HepG2 (cell line): ENCODE data around the gene NECAB2. TPM values are rescaled to one million over a fixed set of nuclear protein-coding genes. Genes with fewer than 3 reads are reported as not detected.

Source experiments
- ATAC-seq: fragments of 200-7000 bp; cut with Tn5 transposase; 3 replicates; pipeline ENCODE4 v1.9.1; 2020; ENCODE audit warnings: mild to moderate bottlenecking, moderate library complexity
- BruUV-seq: library from RNA; stranded (reverse); fragments of 400-500 nt; replicated peaks from 2 replicates; lab custom pipeline; 2021; lab: Mats Ljungman, UMichigan
- CTCF ChIA-PET: fragments of 300-600 bp; formaldehyde crosslinking; extraction: SDS; loops from one replicate; lab custom pipeline; 2021; ENCODE audit warnings: low total read pairs, inconsistent platforms, low intra/inter-chr PET ratio; lab: Yijun Ruan, JAX
- POLR2A ChIA-PET: fragments of 350-600 bp; sonication (Branson Sonifier 250); formaldehyde crosslinking; loops from one replicate; lab custom pipeline; 2020; ENCODE audit warnings: antibody characterized with exemption, inconsistent platforms; lab: Yijun Ruan, JAX
- DNase-seq: peaks from one replicate; pipeline ENCODE4 v3.0.0-alpha.2; 2015; ENCODE audit warnings: low spot score
- FAIRE-seq: peaks from 3 replicates; lab custom pipeline; 2011; peaks lifted over from hg19 to GRCh38; lab: Jason Lieb, UNC
- H2AFZ ChIP-seq: one replicate; pipeline ENCODE4 v1.6.1; 2011; ENCODE audit warnings: low read length, inconsistent platforms
- H3K27ac ChIP-seq: fragments of 300-600 bp; 3 replicates; pipeline ENCODE4 v1.8.0; 2011; ENCODE audit warnings: mixed run types, mild to moderate bottlenecking, mixed read lengths, low read length, inconsistent platforms; ENCODE audit not compliant: insufficient read depth; ENCODE audit errors: extremely low read length
- H3K27me3 ChIP-seq, 2 experiments: fragments of 200-600 bp in 1 of 2; 2 replicates in 1 of 2; 3 replicates in 1 of 2; pipeline versions ENCODE4 v1.6.0 to v1.8.0; 2011; ENCODE audit warnings: low read length in 2 of 2, mild to moderate bottlenecking in 2 of 2, moderate library complexity in 2 of 2, inconsistent platforms in 1 of 2; ENCODE audit not compliant: insufficient read depth in 2 of 2, control insufficient read depth in 1 of 2
- H3K36me3 ChIP-seq, 2 experiments: fragments of 200-600 bp in 1 of 2; replicated peaks in 1 of 2; 2 replicates in 1 of 2; 3 replicates in 1 of 2; pipeline versions ENCODE4 v1.5.1 to v1.8.0; 2011; ENCODE audit warnings: low read length in 2 of 2, inconsistent platforms in 1 of 2; ENCODE audit not compliant: insufficient read depth in 2 of 2, control insufficient read depth in 1 of 2
- H3K4me1 ChIP-seq: 2 replicates; pipeline ENCODE4 v1.5.1; 2012; ENCODE audit warnings: low read length, inconsistent platforms; ENCODE audit not compliant: insufficient read depth
- H3K4me2 ChIP-seq: 2 replicates; pipeline ENCODE4 v1.6.0; 2011; ENCODE audit warnings: low read depth, low read length, inconsistent platforms
- H3K4me3 ChIP-seq, 3 experiments: fragments of 200-600 bp in 1 of 3; sonication (generic), shearing (Covaris generic) in 1 of 3; replicated peaks in 1 of 3; 2 replicates each; pipeline ENCODE4 v1.5.1; 2011 to 2016; ENCODE audit warnings: low read length in 3 of 3, inconsistent platforms in 2 of 3, low read depth in 2 of 3, mild to moderate bottlenecking in 2 of 3, control low read depth in 1 of 3, mixed read lengths in 1 of 3; ENCODE audit not compliant: insufficient read depth in 1 of 3
- H3K79me2 ChIP-seq: one replicate; pipeline ENCODE4 v1.6.1; 2011; ENCODE audit warnings: low read length, inconsistent platforms; ENCODE audit not compliant: insufficient read depth
- H3K9ac ChIP-seq: 2 replicates; pipeline ENCODE4 v1.6.0; 2011; ENCODE audit warnings: mild to moderate bottlenecking, low read depth, low read length, inconsistent platforms; ENCODE audit not compliant: insufficient read depth
- H3K9me3 ChIP-seq: 2 replicates; pipeline ENCODE4 v1.5.1; 2012; ENCODE audit warnings: mild to moderate bottlenecking, low read length
- H4K20me1 ChIP-seq: 2 replicates; pipeline ENCODE4 v1.6.0; 2011; ENCODE audit warnings: inconsistent platforms, mild to moderate bottlenecking, low read length, moderate library complexity; ENCODE audit not compliant: insufficient read depth
- CSRNP2 ChIP-seq: sonication (generic); formaldehyde crosslinking; conservative IDR thresholded peaks from 2 replicates; pipeline ENCODE4 v1.8.0; 2022; ENCODE audit warnings: low read depth, missing genetic modification reagents
- CTCF ChIP-seq: sonication (generic); formaldehyde crosslinking; IDR thresholded peaks from 2 replicates; pipeline ENCODE4 v1.5.0; 2020; ENCODE audit warnings: mild to moderate bottlenecking, missing genetic modification reagents, moderate library complexity
- FIP1L1 ChIP-seq: fragments of 200-400 bp; formaldehyde crosslinking; IDR thresholded peaks from 2 replicates; pipeline ENCODE4 v1.6.1; 2018; ENCODE audit warnings: low read depth, mild to moderate bottlenecking, low read length, moderate library complexity, borderline replicate concordance; ENCODE audit not compliant: insufficient read depth
- HOXA7 ChIP-seq: sonication (generic); formaldehyde crosslinking; IDR thresholded peaks from 2 replicates; pipeline ENCODE4 v1.8.1; 2022; ENCODE audit warnings: mild to moderate bottlenecking, missing genetic modification reagents, moderate library complexity
- SNAPC5 ChIP-seq: sonication (generic); formaldehyde crosslinking; IDR thresholded peaks from 2 replicates; pipeline ENCODE4 v1.8.1; 2023; ENCODE audit warnings: mild to moderate bottlenecking, missing genetic modification reagents, borderline replicate concordance
- ZFYVE20 ChIP-seq: sonication (generic); formaldehyde crosslinking; IDR thresholded peaks from 2 replicates; pipeline ENCODE4 v1.8.0; 2023; ENCODE audit warnings: low read depth, mild to moderate bottlenecking, moderate library complexity, missing genetic modification reagents, borderline replicate concordance
- ZNF124 ChIP-seq: sonication (generic); formaldehyde crosslinking; IDR thresholded peaks from 2 replicates; pipeline ENCODE4 v1.4.0; 2020; ENCODE audit warnings: missing genetic modification reagents
- ZNF317 ChIP-seq: sonication (generic); formaldehyde crosslinking; IDR thresholded peaks from 2 replicates; pipeline ENCODE4 v1.5.0; 2020; ENCODE audit warnings: mild to moderate bottlenecking, missing genetic modification reagents
- ZNF33A ChIP-seq: sonication (generic); formaldehyde crosslinking; IDR thresholded peaks from 2 replicates; pipeline ENCODE4 v1.5.1; 2020; ENCODE audit warnings: missing genetic modification reagents, mild to moderate bottlenecking, moderate library complexity, borderline replicate concordance
- ZNF431 ChIP-seq: sonication (generic); formaldehyde crosslinking; IDR thresholded peaks from 2 replicates; pipeline ENCODE4 v1.9.0; 2022; ENCODE audit warnings: missing genetic modification reagents, low read depth, mild to moderate bottlenecking, borderline replicate concordance
- ZNF44 ChIP-seq: sonication (generic); formaldehyde crosslinking; IDR thresholded peaks from 2 replicates; pipeline ENCODE4 v1.5.1; 2020; ENCODE audit warnings: mild to moderate bottlenecking, missing genetic modification reagents
- WGBS: methylation state at CpG from one replicate; pipeline ENCODE4 v1.1.6; 2017; ENCODE audit warnings: low lambda C conversion rate; 5-methylcytosine and 5-hydroxymethylcytosine counted together
- in situ Hi-C: cut with HindIII; loops from 2 replicates; pipeline ENCODE4 v1.10.0; 2017; ENCODE audit warnings: low pct_unique_long_range_greater_than_20kb; ENCODE audit not compliant: extremely low pct_ligation_motif_present
- intact Hi-C: fragments of 100-400 bp; cut with micrococcal nuclease; formaldehyde crosslinking; loops from one replicate; pipeline ENCODE4 v1.10.0; 2022; ENCODE audit not compliant: unreplicated experiment
- polyA plus RNA-seq, 8 experiments: library from polyadenylated mRNA; depleted of rRNA in 3 of 8; stranded (reverse) in 7 of 8; unstranded in 1 of 8; fragments of >200 nt; fragmentation: Illumina TruSeq in 4 of 8; extraction: Trizol in 4 of 8; gene quantifications; 2 replicates each; pipeline versions ENCODE4 v1.2.1 to v1.2.3, GENCODE V29; 2011 to 2016; ENCODE audit warnings: low read depth in 4 of 8, missing spikeins in 1 of 8, mixed read lengths in 1 of 8; ENCODE audit not compliant: insufficient read depth in 1 of 8
- total RNA-seq, 5 experiments: library from RNA; depleted of rRNA; stranded (reverse); fragments of >200 nt; fragmentation: Illumina TruSeq; extraction: Trizol; gene quantifications; 2 replicates each; pipeline ENCODE4 v1.2.3, GENCODE V29; 2016; ENCODE audit warnings: low read depth in 1 of 5

NECAB2 gene
- total and polyA plus RNA-seq, 2 of the 13 experiments (the other 11 are each of a cell fraction or from before 2014, with no cell fraction given), result 0.21 to 0.49 TPM

GRCh38 chr16:84040823-84041820 is 73.1 kb downstream of the NECAB2 start:
- Histone ChIP-seq H3K9me3 (no peaks in the 10 kb centered on the region), H3K27me3 (peaks cover 3 to 48% of the 10 kb centered on the region in 2 experiments; a peak in 3 of 5 replicates), H3K9ac (no peak overlapping the region), H3K27ac (no peak overlapping the region), H2AFZ (no peak overlapping the region), H3K36me3 (no peaks in the 10 kb centered on the region), H3K79me2 (no peaks in the 10 kb centered on the region), H3K4me2 (no peak overlapping the region), H3K4me3 (no peak overlapping the region), H3K4me1 (peaks cover 24% of the 10 kb centered on the region), H4K20me1 (no peaks in the 10 kb centered on the region)
- FAIRE-seq, result no peak
- in situ Hi-C loops, result loop anchor here (5.0 to 10.0 kb wide), 3 partner anchors 84 to 216 kb away; no protein-coding TSS in a partner anchor
- CTCF ChIA-PET, result no interaction called here
- intact Hi-C loops, result loop anchor here (5.0 kb wide), 1 partner anchor 69 kb away; no protein-coding TSS in a partner anchor
- no TSS peak for BruUV-seq
- no peak for DNase-seq
- 77% methylated on average over 41 of the region's 42 CpGs for WGBS
- TF ChIP-seq HOXA7 (CRISPR knock-in tag) (no peak), ZNF44 (CRISPR knock-in tag) (no peak), CTCF (no peak), ZNF124 (CRISPR knock-in tag) (no peak), ZNF33A (CRISPR knock-in tag) (no peak), ZNF431 (no peak), ZNF317 (CRISPR knock-in tag) (no peak), CSRNP2 (CRISPR knock-in tag) (no peak), SNAPC5 (CRISPR knock-in tag) (no peak), FIP1L1 (no peak), ZFYVE20 (CRISPR knock-in tag) (no peak)
- no peak for ATAC-seq
- POLR2A ChIA-PET, result interaction anchor here (0.6 kb wide), 1 partner anchor 27 kb away, joined by 3 read pairs; no protein-coding TSS in a partner anchor
